GM18867 (cell line): ENCODE results near the gene HORMAD2.
"Not testable (repeated sequence)": the region's sequence is repeated elsewhere in the genome, so short reads cannot be mapped to it uniquely, and the experiment has no call there.

ENCODE experiments used
- ATAC-seq: cut with Tn5 transposase; IDR thresholded peaks from one replicate; pipeline ENCODE4 v1.9.1; 2021; ENCODE audit warnings: mild to moderate bottlenecking, moderate library complexity; ENCODE audit not compliant: unreplicated experiment

HORMAD2 gene

DNA sequence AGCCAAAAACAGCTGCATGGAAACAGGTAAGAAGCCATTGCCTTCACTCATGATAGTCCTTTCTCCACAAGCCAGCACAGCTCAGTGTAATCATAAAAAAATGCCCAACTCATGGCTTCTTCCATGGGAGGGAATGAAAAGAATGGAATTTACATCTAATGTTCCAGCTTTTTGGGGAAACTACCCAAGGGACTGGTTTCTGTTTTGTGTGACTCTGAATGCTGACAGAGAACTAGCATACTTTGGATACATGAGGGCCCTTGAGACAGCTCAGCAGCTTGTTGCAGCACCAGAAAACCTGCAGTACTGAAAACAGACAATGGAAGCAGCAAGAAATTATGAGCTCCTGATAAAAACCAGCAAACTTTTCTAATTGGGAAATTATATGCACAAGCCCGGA is 24.2 kb upstream of the HORMAD2 start:
- no peak for ATAC-seq

DNA sequence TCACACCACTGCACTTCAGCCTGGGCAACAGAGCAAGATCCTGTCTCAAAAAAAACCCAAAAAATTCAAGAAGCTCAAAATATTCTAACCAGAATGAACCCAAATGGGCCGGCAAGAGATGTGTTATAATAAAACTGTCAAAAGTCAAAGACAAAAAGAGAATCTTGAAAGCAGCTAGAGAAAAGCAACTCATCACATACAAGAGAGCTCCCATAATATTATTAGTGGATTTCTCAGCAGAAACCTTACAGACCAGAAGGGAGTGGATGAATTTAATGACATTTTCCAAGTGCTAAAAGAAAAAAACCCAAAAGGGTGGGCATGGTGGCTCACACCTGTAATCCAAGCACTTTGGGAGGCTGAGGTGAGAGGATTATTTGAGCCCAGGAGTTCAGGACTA is 22.9 kb upstream of the HORMAD2 start:
- no peak for ATAC-seq

DNA sequence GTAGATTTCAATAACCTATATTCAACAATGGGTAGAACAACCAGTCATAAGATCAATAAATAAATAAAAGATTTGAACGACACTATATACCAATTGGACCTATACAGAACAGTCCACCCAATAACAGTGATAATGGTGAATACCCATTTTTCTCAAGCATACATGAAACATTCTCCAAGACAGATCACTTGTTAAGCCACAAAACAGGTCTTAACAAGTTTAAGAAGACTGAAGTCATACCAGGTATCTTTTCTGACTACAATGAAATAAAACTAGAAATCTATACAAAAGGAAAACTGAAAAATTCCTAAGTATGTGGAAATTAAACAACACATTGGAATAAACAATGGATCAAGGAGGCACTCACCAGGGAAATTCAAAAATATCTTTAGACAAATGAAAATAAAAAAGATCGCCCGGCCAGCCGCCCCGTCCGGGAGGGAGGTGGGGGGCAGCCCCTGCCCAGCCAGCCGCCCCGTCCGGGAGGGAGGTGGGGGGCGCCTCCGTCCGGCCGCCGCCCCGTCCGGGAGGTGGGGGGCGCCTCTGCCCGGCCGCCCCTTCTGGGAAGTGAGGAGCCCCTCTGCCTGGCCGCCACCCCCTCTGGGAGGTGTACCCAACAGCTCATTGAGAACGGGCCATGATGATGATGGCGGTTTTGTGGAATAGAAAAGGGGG is 20.8 kb upstream of the HORMAD2 start:
- not testable (repeated sequence) for ATAC-seq

DNA sequence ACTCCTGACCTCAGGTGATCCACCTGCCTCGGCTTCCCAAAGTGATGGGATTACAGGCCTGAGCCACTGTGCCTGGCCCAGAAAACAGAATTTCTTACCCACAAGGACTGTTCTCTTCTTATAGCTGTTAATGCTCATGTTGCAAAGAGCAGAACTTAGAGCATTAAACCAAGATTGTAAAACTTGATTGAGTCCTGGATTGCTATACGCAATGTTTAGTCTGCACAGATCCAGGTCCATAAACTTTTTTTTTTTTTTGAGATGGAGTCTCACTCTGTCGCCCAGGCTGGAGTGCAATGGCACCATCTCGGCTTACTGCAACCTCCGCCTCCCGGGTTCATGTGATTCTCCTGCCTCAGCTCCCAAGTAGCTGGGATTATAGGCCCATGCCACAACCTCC is 19.2 kb upstream of the HORMAD2 start:
- not testable (repeated sequence) for ATAC-seq

DNA sequence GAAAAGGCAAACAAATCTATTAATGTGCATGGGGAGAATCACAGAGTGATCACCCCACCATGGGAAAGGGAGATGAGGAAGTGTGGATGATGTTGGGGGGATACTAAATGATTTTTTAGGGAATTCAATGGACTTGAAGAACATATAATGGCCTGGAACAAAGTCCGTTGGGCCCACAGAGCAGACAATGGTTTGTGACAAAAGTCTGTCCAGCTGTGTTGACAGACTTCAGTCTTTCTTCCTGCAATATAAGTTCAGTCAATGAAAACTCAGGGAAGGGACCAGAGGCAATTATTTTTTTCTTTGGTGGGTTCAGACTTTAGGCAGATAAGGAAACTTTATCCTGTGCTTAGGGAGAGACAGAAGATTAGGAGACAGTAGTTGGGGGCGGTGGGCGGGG is 18.0 kb upstream of the HORMAD2 start:
- no peak for ATAC-seq

DNA sequence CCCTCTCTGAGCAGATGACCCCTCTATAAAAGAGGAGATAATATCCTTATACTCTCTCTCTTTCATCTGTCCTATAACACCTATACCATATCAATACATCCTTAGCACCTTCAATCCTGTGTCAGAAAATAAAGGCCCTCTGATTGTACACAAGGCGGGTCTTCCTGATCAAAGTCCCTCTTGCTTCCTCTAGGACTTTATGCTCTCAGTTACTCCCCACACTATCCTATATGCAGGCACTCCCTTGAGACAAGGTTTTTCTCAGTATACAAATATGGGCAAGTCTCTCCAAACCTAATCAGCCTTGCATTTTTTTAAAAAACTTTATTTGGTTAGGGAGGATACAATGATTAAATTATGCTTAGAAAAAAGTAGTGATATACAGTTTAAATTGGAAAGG is 17.3 kb upstream of the HORMAD2 start:
- no peak for ATAC-seq

DNA sequence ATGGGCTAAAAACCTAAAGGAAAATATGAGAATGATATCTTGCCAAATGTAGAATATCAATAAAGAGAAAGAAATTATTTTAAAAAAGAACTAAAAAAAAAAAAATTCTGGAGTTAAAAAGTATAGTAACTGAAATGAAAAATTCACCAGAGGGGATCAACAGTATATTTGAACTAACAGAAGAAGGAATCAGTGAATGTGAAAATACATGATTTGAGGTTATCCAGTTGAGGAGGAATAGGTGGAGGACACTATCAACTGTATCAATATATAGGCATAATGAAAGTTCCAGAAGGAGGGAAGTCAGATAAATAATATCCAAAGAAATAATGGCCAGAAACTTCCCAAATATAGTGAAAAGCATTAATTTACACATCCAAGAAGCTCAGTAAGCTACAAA is 16.1 kb upstream of the HORMAD2 start:
- no peak for ATAC-seq

DNA sequence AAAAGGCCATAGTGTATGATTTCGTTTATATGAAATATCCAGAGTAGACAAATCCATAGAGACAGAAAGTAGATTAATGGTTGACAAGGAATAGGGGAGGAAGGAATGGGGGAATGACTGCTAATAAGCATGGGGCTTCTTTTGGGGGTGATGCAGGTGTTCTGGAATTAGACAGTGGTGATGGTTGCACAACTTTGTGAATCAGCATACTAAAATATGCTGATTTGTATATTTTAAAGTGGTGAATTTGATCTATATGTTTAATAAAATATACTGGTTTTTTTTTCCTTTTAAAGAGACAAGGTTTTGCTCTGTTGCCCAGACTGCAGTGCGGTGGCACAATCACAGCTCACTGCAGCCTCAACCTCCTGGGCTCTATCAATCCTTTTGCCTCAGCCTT is 6.5 kb upstream of the HORMAD2 start:
- no peak for ATAC-seq

DNA sequence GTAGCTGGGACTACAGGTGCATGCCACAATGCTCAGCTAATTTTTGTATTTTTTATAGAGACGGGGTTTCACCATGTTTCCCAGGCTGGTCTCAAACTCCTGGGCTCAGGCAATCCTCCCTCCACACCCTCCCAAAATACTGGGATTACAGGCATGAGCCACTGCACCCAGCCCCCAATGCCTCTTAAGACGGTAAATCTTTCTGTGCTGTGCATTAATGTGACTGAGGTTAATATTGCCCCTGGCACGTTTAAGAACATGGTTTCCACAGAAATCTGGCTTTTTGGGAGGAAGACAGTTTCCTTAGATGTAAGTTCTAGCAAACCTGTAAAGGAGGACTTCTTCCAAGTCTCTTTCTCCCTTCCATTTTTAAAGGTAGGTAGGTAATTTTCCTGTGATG is 6.1 kb upstream of the HORMAD2 start:
- no peak for ATAC-seq

DNA sequence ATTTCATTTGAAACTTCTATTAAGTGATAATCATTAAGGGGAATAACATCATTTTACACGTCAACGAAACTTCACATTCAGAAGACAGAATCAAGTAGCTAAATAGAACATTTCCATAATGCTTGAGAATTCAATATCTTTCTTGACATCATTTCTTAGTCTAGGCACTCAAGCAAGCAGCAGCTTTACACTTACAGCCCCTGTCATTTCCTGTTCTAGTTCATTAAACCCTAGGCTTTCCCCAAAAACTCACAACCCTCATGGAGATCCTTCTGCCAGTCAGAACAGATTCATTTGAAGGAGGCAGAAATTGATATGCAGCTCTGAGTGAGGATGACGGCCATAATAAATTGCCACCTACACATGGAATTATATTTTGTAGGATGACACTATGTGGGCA is 5.3 kb upstream of the HORMAD2 start:
- ATAC-seq = no peak

DNA sequence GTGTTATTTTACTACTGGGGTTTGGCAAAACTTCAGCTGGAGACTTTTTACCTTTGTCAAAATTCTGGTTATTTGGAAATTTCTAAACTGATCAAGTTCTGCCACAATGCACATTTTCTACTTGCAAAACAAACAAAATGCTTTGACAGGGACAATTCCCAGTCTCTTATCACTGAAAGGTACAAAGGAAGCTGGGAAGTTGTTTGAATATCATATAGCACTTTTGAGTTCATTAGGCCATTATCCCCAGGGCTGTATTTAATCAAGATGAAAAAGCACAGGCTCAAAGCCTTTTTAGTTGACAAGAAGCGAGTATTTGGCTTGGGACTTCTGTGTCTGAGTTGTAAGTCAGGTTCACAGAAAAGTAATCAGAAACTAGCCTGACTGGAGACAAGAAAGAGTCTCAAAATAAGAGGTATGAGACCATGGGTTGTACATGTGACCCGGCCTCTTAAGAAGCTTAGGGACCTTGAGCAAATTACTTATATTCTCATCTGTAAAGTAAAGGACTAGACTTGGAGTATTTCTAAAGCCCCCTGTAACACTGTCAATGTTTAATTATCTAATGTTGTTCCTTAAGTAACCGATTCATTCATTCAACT is 2.9 kb upstream of the HORMAD2 start:
- ATAC-seq = no peak

DNA sequence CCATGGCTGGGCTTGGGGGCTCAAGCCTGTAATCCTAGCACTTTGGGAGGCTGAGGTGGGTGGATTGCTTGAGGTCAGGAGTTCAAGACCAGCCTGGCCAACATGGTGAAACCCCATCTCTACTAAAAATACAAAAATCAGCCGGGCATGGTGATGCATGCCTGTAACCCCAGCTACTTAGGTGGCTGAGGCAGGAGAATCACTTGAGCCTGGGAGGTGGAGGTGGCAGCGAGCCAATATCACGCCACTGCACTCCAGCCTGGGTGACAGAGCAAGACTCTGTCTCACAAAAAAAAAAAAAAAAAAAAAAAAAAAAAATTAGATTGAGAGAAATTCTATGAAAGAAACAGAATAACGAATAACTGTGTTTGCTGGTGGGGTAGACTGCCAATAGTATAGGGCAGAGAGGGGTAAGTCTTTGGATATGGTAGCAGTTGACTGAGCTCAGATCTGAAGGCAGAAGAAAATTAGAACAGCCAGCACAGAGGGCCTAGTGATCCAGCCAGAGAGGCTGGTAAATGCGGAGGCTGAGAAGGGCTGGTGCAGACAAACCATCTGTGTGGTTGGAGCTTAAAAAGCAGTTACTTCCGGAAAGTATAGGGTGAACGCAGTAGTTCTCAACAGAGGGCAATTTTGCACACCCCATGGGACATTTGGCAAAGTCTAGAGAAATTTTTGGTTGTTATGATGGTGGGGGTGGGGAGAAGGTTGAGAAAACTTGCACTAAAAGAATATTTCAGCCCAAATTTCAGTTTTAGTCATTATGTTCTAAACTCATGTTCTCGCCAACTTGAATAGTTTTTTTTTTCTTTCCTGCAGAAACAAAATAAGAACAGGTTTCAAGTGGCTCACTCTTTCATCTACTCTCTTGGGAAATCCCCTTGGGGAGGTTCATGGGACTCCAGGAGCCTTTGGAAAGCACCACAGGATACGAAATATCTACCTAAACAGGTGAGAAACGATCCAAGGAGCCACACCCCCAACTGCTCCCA is 1.6 kb upstream of the HORMAD2 start:
- ATAC-seq = no peak

DNA sequence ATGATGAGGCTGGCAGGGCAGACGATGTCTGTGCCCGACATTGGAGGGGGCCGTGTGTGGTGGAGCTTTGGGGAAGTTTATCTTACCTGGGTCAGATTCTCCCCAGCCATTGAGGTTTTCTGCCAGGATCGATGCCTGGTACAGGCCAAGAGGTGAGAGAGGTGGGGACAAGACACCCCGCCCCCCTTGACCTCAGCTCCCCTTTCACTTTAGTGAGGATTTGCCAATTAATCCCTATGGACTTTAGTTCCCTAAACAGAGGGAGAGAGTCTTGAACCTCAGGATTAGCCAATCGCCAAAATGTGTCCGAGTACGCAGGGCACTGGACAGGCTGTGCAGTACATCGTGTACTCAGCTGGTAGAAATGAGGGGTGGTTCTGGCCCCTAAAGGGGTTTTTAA is 541 bp downstream of the HORMAD2 start:
- ATAC-seq = no peak

DNA sequence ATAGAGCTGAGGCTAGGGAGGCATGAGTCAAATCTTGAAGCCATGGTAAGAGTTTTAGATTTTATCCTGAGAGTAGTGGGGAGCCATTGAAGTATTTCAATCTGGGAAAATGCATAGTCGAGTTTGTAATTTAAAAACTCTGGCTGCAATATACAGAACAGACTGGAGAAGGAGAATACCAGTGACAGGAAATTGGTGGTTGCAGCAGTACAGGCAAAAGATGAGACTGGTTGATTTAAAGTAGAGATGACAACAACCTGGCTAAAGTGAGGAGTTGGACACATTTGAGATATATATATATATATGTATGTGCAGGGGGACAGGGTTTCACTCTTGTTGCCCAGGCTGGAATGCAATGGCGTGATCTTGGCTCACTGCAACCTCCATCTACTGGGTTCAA is 6.2 kb downstream of the HORMAD2 start:
- ATAC-seq = no peak

DNA sequence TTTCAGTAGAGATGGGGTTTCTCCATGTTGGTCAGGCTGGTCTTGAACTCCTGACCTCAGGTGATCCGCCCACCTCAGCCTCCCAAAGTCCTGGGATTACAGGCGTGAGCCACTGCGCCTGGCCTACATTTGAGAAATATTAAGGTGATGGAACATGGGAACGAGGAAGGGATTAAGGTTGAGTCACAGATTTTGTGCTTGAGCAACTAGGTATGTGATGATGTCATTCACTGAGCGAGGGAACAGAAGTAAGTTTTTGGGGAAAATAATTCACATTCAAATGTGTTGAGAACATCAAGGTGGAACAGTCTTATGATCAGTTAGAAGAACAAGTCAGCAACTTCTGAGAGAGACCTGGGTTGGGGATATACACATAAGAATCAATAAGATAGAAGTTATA is 6.8 kb downstream of the HORMAD2 start:
- not testable (repeated sequence) for ATAC-seq

DNA sequence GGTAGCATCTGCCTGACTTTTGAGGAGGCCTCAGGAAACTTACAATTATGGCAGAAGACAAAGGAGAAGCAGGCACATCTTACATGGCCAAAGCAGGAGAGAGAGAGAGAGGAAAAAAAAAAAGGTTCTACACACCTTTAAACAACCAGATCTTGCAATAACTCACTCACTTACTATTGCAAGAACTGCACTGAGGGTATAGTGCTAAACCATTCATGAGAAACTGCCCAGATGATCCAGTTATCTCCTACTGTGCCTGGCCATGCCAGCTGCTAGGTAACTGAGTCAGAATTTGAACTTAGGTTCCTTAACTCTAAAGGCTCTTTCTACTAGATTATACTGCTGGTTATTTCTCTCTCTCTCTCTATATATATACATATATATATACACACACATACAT is 7.3 kb downstream of the HORMAD2 start:
- no peak for ATAC-seq

DNA sequence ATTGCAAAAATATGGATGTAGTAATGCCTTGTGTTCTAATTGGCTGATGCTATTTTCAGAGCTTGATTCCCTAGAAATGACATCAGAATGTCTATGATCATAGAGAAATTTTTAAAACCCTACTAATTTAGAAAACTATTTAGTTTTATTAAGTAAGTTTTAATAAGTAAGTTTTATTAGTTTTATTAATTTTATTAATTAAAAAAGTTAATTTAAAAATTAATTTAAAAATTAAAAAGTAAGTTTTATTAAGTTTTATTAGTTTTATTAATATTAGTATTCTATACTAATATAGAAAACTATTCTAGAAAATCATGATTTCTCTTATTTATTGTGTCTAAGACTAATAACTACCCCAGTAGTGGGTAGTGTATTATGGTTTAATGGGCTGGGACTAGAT is 8.2 kb downstream of the HORMAD2 start:
- ATAC-seq = no peak

DNA sequence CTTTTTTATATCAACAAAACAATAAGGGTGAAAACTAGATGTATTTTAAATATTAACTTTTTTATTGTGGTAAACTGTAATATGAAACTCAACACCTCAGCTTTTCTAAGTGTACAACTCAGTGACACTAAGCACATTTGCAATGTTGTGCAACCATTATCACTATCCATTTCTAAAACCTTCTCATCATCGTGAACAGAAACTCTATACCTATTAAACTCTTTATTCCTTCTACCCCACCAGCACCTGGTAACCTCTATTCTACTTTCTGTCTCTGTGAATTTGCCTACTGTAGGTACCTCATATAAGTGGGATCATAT is 9.4 kb downstream of the HORMAD2 start:
- no peak for ATAC-seq

DNA sequence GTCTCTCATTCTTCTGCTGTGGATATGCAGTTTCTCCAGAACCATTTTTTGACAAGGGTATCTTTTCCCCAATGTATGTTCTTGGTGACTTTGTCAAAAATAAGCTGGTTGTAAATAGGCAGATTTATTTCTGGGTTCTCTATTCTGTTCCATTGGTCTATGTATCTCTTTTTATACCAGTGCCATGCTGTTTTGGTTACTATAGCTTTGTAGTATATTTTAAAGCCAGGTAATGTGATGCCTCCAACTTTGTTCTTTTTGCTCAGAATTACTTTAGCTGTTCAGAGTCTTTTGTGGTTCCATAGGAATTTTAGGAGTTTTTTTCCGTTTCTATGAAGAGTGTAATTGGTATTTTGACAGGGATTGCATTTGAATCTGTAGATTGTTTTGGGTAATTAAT is 12.4 kb downstream of the HORMAD2 start:
- ATAC-seq = no peak

DNA sequence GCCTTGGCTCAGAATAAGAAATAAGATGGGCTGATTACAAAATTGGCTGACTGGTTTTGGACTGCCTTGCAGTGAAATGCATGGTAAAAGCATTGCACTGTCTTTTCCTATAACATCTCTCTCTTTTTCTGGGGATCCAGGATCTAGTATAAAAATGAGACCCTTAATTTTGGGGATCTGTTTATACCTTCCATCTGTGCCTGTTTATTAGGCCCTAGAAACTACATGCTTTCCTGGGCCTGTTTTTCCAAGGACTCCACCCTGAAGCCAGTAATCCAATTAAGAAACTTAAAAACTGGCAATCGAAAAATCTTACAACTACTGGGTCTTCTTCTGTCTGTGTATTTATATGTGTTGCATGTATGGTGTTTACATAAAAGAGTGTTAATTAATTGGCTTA is 14.5 kb downstream of the HORMAD2 start:
- no peak for ATAC-seq

DNA sequence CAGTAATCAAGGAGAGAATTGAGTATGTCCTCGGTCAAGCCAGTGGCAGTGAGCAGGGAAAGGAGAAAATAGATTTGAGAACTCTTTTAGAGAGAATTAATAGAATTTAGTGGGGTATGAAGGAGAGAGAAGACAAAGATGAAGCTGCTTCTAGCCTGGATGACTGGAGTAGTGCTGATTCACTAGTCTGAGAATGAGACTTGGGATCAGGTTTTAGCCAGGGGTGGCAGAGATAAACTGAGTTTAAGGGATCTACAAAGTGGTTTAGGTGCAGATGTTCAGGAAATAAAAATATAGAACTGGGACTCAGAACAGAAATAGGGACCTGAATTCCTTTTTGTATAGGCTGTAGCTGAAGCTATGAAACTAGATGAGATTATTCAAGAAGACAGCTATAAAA is 17.6 kb downstream of the HORMAD2 start:
- ATAC-seq = no peak

DNA sequence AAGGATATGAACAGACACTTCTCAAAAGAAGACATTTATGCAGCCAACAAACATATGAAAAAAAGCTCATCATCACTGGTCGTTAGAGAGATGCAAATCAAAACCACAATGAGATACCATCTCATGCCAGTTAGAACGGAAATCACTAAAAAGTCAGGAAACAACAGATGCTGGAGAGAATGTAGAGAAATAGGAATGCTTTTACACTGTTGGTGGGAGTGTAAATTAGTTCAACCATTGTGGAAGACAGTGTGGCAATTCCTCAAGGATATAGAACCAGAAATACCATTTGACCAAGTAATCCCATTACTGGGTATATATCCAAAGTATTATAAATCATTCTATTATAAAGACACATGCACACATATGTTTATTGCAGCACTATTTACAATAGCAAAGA is 20.5 kb downstream of the HORMAD2 start:
- ATAC-seq = not testable (repeated sequence)
